ENCODE measurements around the gene RAB1B. TPM values are rescaled to one million over a fixed set of nuclear protein-coding genes. Genes with fewer than 3 reads are reported as not detected.

RAB1B gene
- total and polyA plus RNA-seq, 2 donors (not counting 1 experiment from before 2014, with no cell fraction given) = 77.1 to 77.8 TPM

- Histone ChIP-seq H3K27me3 (replicated peaks in 1 of 4; ENCODE audit: control extremely low read depth in 1 of 4, control insufficient read depth in 3 of 4, insufficient read depth in 4 of 4, low read length in 3 of 4) (peaks cover 2 to 33% (median 15%) of the 10 kb centered on the region in 4 experiments), H2AFZ (ENCODE audit: insufficient read depth, low read depth, low read length, poor library complexity, severe bottlenecking) (peak within 1 kb of the TSS; percentile 83), H3K36me3 (replicated peaks in 1 of 2; ENCODE audit: control extremely low read depth in 1 of 2, control insufficient read depth in 1 of 2, extremely low read depth in 1 of 2, insufficient read depth in 2 of 2, low read length in 1 of 2) (peaks cover 0 to 13% of the 10 kb centered on the region in 2 experiments), H4K20me1 (ENCODE audit: control insufficient read depth, insufficient read depth, low read length, poor library complexity, severe bottlenecking) (peaks cover 26% of the 10 kb centered on the region), H3K4me2 (replicated peaks; ENCODE audit: low read depth, low read length, poor library complexity, severe bottlenecking) (peak within 1 kb of the TSS; percentile 94), H3K27ac (ENCODE audit: low read length in 2 of 2) (peak within 1 kb of the TSS; percentile 65 to 88), H3K9me3 (ENCODE audit: control extremely low read depth in 1 of 3, control insufficient read depth in 2 of 3, insufficient read depth in 1 of 3, low read length in 2 of 3) (peaks cover 0 to 4% (median 0%) of the 10 kb centered on the region in 3 donors), H3K9ac (ENCODE audit: low read length) (peak within 1 kb of the TSS; percentile 95), H3K4me1 (ENCODE audit: control insufficient read depth in 2 of 2, insufficient read depth in 2 of 2, low read length in 2 of 2) (peaks cover 34 to 42% of the 10 kb centered on the region in 2 donors), H3K4me3 (ENCODE audit: control extremely low read depth in 1 of 5, extremely low read depth in 1 of 5, insufficient read depth in 1 of 5, low read depth in 2 of 5, low read length in 4 of 5) (peak within 1 kb of the TSS; percentile 53 to 92 (median 77)), H3K79me2 (ENCODE audit: control insufficient read depth, insufficient read depth, low read length) (peaks cover 35% of the 10 kb centered on the region)
- Mint-ChIP-seq H3K9me3 (ENCODE audit: insufficient read depth) (no peaks in the 10 kb centered on the region), H3K27me3 (peaks cover 12% of the 10 kb centered on the region), H3K27ac (peak within 1 kb of the TSS; percentile 94), H3K4me3 (peak within 1 kb of the TSS; percentile 95), H3K4me1 (peaks cover 37% of the 10 kb centered on the region)
- no peak for TF ChIP-seq EZH2 (IDR thresholded peaks at IDR 0.05; ENCODE audit: borderline replicate concordance, insufficient read depth, low read depth, low read length, poor library complexity, severe bottlenecking)
- TF ChIP-seq, protein P1, sequence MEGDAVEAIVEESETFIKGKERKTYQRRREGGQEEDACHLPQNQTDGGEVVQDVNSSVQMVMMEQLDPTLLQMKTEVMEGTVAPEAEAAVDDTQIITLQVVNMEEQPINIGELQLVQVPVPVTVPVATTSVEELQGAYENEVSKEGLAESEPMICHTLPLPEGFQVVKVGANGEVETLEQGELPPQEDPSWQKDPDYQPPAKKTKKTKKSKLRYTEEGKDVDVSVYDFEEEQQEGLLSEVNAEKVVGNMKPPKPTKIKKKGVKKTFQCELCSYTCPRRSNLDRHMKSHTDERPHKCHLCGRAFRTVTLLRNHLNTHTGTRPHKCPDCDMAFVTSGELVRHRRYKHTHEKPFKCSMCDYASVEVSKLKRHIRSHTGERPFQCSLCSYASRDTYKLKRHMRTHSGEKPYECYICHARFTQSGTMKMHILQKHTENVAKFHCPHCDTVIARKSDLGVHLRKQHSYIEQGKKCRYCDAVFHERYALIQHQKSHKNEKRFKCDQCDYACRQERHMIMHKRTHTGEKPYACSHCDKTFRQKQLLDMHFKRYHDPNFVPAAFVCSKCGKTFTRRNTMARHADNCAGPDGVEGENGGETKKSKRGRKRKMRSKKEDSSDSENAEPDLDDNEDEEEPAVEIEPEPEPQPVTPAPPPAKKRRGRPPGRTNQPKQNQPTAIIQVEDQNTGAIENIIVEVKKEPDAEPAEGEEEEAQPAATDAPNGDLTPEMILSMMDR (IDR thresholded peaks at IDR 0.05) = peak; percentile 21
- WGBS (ENCODE audit: insufficient coverage) = under 1% methylated on average over 85 of the region's 87 CpGs
- DNase-seq (peak; percentile 99), ATAC-seq (ENCODE audit: low read depth) (peak; percentile 93)
- ChIA-PET CTCF (interaction anchor here (0.8 to 2.3 kb wide), 9 partner anchors 9 to 237 kb away, joined by 3 to 13 read pairs (median 4); partner anchors contain the start of genes RAB1B and SF3B2), POLR2A (interaction anchor here (0.5 to 1.8 kb wide), 5 partner anchors 21 to 1176 kb away, joined by 3 to 13 read pairs (median 5); partner anchors contain the start of gene RAB1B)
- intact Hi-C loops (cut with micrococcal nuclease) = loop anchor here (1.0 to 5.0 kb wide), 4 partner anchors 21 to 177 kb away; partner anchors contain the start of genes PELI3, RAB1B and SLC29A2
These were observed 20.5 kb downstream of the RAB1B start, which contains the start of gene YIF1A for GRCh38 chr11:66288671-66289547. Gene YIF1A (minus strand): TSS chr11:66289143. CDS start chr11:66288985, 158 bp downstream.

Data from B cell (primary cell).